SK-N-SH treated with all-trans-retinoic acid at 6 μM for 48 hours (cell line): Measurements from ENCODE around the gene FAM120A.

Source experiments
- GLIS3 ChIP-seq: fragments of 250-450 bp; sonication (Bioruptor Pico); IDR thresholded peaks from 2 replicates; pipeline ENCODE4 v1.5.0; 2020; ENCODE audit warnings: mild to moderate bottlenecking, moderate library complexity
- PATZ1 ChIP-seq: fragments of 250-450 bp; sonication (Bioruptor Pico); IDR thresholded peaks from 2 replicates; pipeline ENCODE4 v1.8.0; 2020; ENCODE audit warnings: mild to moderate bottlenecking, moderate library complexity, borderline replicate concordance
- ZNF70 ChIP-seq: fragments of 450-650 bp; formaldehyde crosslinking; IDR thresholded peaks from 2 replicates; pipeline ENCODE4 v1.5.0; 2020; ENCODE audit warnings: mild to moderate bottlenecking, moderate library complexity

- TF ChIP-seq GLIS3 = no peak
- TF ChIP-seq ZNF70 (CRISPR knock-in tag) = no peak
- no peak for TF ChIP-seq PATZ1
These were observed 40.8 kb downstream of the FAM120A start for GRCh38 chr9:93492327-93492726.
